A549 (cell line): Measurements from ENCODE around the gene HPCAL1.

Source experiments
- CHD2 ChIP-seq: fragments of 150-350 bp; IDR thresholded peaks from 2 replicates; pipeline ENCODE4 v1.6.1; 2014; ENCODE audit warnings: low read length; ENCODE audit not compliant: partially characterized antibody
- CTCF ChIP-seq: fragments of >200 bp; sonication (Bioruptor Twin); formaldehyde crosslinking; IDR thresholded peaks from 3 replicates; pipeline ENCODE4 v1.5.1; 2016
- HOXB13 ChIP-seq: fragments of 250-450 bp; sonication (Bioruptor Pico); IDR thresholded peaks from 2 replicates; pipeline ENCODE4 v1.5.0; 2020; ENCODE audit warnings: low read depth, mild to moderate bottlenecking, moderate library complexity
- MAFK ChIP-seq: fragments of 450-650 bp; IDR thresholded peaks from 2 replicates; pipeline ENCODE4 v1.6.1; 2014; ENCODE audit not compliant: partially characterized antibody
- MAX ChIP-seq: IDR thresholded peaks from 2 replicates; pipeline ENCODE4 v1.6.1; 2012
- RFX5 ChIP-seq: fragments of 450-650 bp; IDR thresholded peaks from 2 replicates; pipeline ENCODE4 v1.7.1; 2014; ENCODE audit warnings: antibody characterized with exemption, mild to moderate bottlenecking, moderate library complexity
- USF2 ChIP-seq: fragments of 450-650 bp; IDR thresholded peaks from 2 replicates; pipeline ENCODE4 v1.6.1; 2014; ENCODE audit warnings: antibody characterized with exemption

- no peak for TF ChIP-seq RFX5
- TF ChIP-seq MAFK: no peak
- TF ChIP-seq MAX: no peak
- no peak for TF ChIP-seq CTCF
- TF ChIP-seq USF2: no peak
- TF ChIP-seq CHD2: no peak
- TF ChIP-seq HOXB13 (CRISPR knock-in tag): no peak
Observed at GRCh38 chr2:10345126-10345525, 42.4 kb downstream of the HPCAL1 start.
